Tibial nerve (tissue), 3 donors: ENCODE data around the gene AHNAK2.

ENCODE experiments used
- CTCF ChIP-seq, 5 experiments: fragments of 200-600 bp in 3 of 5; fragments of 450-650 bp in 2 of 5; sonication (generic) in 3 of 5; IDR thresholded peaks; one replicate each; pipeline ENCODE4 v1.5.1; 2016 to 2019; ENCODE audit warnings: antibody characterized with exemption in 5 of 5, mild to moderate bottlenecking in 3 of 5, moderate library complexity in 2 of 5
- POLR2A ChIP-seq, 2 donors: fragments of 450-650 bp; IDR thresholded peaks; one replicate each; pipeline ENCODE4 v1.6.1; 2017; ENCODE audit warnings: antibody characterized with exemption in 2 of 2, mild to moderate bottlenecking in 2 of 2, moderate library complexity in 2 of 2

DNA sequence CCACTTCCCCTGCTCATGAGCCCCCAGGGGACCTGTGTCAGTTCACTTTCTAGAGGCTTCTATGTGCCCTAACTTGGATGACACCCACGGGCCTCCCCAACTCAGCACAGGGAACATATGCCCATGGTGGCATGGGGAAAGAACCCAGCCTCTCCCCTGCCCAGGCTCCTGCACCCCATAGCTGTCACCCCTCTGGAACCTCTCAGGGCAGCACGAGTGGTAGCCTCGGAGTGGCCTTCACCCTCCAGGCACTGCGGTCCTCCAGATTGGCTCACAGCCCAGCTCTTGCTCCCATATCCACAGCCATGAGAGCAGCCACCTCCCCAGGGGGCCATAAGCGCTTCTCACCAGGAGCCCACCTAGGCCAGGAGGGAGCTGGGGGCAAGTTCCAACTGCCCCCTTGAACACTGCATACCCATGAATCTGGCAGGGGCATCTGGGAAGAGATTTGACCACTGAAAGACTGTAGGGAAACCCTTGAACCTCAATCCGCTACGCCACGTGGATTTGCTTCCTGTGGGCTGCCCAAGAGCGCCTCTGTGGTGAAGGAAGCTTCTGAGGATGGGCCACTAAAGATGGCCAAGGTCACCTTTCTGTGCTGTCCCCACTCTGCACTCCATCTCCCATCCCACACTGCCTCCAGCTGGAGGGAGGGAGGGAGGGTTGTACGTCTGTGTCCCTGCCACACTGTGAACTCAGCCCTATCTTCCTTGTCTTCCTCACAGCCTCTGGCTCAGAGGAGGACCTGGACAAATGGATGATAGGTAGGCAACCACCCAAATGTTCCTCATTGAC lies 41.6 kb downstream of the AHNAK2 start:
- TF ChIP-seq CTCF (IDR thresholded peaks at IDR 0.05) = no peak
- TF ChIP-seq POLR2A (IDR thresholded peaks at IDR 0.05) = no peak
